Measurements from ENCODE around the gene HNRNPH2.

HNRNPH2 gene

DNA sequence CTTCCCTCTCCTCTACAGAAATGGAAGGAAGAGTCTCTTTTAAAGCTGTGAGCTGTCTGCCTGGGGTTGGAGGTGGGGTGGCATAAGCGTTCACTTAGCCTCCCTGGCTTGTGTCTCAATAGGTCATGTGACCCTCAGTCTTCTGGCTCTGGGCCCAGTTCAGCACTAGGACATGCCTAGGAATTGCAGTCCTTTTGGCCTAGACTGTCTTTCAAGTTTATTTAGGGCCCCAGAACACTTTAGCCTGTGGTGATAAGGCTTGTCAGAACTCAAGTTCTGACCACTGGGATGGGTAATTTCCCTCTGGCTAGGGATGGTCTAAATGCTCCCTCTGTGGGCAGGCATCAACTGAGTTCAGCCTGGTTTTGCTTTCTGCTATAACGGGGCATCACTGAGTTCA lies 42.9 kb downstream of the HNRNPH2 start:
- in situ Hi-C loops (cut with MboI; ENCODE audit: low sequenced_read_pairs) = no loop called here

DNA sequence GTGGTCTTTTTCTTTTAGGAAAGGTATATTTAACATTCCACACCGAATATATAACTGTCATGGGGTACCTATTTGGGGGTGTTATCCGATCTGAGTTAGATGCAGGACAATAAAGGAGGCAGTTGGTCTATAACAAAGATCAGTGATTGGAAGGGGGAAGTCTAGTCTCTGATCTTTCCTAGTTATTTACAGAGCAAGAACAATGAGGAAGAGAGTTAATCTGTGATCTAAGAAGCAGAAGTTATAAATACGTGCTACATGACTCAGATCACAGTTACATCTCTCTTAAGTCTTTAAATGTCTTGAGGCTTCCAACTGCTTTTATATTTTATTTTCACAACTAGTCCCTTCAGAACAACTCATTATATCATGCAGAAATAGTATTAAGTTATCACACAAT lies 44.0 kb downstream of the HNRNPH2 start:
- in situ Hi-C loops (cut with MboI; ENCODE audit: low sequenced_read_pairs) = no loop called here

DNA sequence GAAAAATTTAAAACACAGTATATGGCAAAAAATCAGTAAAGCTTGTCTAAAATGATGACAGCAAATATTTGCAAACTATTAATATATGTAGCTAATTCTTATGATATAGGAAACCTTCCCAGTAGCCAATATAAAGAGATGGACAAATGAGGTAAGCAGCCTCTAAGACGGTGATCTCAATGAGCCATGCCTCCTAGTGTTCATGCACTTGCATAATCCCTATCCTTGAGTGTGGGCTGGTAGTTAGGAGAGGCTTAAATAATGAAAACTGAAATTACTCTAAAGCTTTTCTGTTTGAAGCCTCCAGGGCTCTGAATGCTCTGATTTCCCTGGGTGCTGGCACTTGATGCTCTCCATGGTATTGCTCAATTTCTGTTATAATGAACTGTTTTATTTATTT lies 52.6 kb downstream of the HNRNPH2 start:
- in situ Hi-C loops (cut with MboI; ENCODE audit: low sequenced_read_pairs) = no loop called here

DNA sequence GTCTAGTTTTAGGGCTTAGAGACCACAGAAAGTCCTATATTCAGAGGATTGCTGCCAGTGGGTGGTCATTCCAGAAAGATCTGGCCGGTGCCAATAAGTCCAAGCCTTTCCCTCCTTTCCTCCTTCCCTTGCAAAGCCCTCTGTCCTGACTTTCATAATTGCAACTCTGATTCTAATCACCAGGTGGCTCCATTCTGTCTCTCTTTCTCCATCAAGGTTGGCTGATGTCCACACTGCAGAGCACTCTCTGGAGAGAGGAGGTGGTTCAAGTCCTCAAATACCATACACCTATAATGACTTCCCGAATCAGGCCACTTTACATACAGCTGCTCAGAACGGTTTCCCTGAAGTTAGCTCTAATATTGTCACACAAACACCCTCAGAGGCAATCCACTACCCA lies 54.9 kb downstream of the HNRNPH2 start:
- in situ Hi-C loops (cut with MboI; ENCODE audit: low sequenced_read_pairs) = no loop called here
